Stimulated activated CD8-positive, alpha-beta memory T cell treated with anti-CD3 and anti-CD28 coated beads, Interleukin-4, amount 100 ng/mL, for 24 hours (primary cell): ENCODE measurements around the gene TMEM175.

Experiments used
- DNase-seq: peaks from one replicate; pipeline ENCODE4 v3.0.0-alpha.2; 2020; ENCODE audit warnings: low read depth

The TMEM175 gene

DNA sequence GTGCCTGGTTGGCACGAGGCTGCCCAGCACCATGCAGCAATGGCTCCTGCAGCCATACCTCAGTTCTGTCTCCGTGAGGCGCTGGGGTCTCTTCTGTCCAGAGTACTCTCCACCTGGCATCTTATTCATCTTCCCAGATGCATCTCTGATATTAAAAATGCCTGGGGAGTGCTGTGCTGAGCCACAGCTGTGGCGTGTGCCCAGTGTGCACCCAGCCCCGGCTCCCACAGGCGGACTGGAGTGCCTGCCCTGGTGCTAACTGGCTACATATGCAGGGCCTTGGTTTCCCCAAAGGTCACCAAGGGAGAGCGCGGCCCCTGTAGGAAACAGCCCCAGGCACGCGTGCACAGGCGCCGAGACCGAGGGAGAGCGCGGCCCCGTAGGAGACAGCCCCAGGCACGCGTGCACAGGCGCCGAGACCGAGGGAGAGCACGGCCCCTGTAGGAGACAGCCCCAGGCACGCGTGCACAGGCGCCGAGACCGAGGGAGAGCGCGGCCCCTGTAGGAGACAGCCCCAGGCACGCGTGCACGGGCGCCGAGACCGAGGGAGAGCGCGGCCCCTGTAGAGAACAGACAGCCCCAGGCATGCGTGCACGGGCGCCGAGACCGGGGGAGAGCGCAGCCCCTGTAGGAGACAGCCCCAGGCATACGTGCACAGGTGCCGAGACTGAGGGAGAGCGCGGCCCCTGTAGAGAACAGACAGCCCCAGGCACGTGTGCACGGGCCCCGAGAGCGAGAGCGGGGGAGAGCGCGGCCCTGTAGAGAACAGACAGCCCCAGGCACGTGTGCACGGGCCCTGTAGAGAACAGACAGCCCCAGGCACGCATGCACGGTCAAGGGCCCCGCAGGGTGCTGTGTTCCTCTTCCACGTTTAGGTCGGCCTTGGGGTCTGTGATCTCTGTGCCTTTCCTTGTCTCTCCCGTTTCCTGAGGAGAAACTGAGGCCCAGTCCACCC, 14.5 kb downstream of the TMEM175 start:
- no peak for DNase-seq

DNA sequence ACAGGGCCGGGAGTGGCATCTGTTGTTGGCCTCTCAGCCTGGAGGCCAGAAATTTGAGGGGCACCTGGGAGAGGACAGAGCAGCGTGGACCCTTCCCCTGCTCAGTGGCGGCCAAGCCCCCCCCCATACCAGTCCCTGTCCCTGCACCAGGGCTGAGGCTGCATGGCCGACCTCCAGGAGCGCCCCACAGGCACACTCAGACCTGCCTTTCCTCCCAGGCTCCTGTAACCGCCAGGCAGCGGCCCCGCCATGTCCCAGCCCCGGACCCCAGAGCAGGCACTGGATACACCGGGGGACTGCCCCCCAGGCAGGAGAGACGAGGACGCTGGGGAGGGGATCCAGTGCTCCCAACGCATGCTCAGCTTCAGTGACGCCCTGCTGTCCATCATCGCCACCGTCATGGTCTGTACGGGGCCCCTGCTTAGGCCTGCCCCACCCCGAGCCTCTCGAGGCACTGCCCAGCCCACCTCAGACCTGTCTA, 15.3 kb downstream of the TMEM175 start:
- no peak for DNase-seq

DNA sequence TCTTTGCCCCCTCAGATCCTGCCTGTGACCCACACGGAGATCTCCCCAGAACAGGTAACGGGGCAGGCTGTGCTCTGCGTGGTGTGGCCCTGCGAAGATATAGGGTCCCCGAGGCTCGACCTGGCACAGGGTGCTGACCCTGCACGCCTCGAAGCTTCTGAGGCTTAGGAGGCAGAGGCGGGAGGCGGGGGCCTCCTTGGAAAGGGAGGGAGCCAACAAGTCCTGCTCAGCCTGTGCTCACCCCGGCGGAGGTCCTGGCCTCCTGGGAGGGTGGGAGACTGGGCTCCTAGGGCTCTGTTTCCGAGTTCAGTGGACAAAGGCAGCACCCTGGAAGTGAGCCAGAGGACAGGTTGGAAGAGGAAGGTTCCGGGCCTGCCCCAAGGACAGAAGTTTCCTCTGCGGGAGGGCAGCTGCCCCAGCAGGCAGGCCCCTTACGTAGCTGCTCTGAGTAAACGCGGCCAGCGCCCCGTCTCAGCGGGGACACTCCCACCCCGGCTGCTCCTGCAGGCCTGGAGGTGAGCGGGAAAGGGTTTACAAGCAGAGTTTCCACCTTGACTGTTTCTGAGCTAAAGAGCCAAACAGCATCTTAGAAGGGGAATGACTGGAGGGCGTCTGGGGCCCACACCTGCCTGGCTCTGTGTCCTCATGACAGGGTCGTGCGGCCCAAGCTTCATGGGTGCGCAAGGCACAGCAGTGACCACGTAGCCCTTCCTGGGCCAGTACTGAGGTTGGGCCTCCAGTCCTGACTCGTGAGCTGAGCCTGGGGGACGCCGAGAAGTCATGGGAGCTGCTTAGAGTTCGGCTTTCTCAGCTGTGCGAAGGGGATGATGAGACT, 16.1 kb downstream of the TMEM175 start:
- no peak for DNase-seq

- no peak for DNase-seq
These were observed 16.7 kb downstream of the TMEM175 start for GRCh38 chr4:948936-949300.

GRCh38 chr4:949656-950055, 17.4 kb downstream of the TMEM175 start:
- no peak for DNase-seq

- no peak for DNase-seq
These were observed 18.1 kb downstream of the TMEM175 start for GRCh38 chr4:950136-951020.

DNA sequence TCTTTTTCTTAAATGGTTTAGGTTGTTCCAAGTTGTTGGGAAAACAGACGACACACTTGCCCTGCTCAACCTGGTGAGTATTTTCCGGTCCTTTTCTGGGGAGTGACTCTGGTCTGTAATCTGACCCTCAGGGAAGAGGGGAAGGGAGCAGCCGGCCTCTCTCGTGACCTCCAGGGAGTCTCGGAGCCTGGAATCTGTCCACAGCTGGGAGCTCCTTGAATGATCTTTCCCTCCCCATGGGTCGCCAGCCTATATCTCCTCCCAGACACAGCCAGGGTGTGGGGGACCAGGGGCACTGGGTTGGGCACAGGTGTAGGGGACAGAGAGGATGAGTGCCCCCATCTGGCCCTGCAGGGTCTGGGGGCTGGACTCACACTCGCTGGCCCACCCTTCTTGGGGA, 18.9 kb downstream of the TMEM175 start:
- no peak for DNase-seq

DNA sequence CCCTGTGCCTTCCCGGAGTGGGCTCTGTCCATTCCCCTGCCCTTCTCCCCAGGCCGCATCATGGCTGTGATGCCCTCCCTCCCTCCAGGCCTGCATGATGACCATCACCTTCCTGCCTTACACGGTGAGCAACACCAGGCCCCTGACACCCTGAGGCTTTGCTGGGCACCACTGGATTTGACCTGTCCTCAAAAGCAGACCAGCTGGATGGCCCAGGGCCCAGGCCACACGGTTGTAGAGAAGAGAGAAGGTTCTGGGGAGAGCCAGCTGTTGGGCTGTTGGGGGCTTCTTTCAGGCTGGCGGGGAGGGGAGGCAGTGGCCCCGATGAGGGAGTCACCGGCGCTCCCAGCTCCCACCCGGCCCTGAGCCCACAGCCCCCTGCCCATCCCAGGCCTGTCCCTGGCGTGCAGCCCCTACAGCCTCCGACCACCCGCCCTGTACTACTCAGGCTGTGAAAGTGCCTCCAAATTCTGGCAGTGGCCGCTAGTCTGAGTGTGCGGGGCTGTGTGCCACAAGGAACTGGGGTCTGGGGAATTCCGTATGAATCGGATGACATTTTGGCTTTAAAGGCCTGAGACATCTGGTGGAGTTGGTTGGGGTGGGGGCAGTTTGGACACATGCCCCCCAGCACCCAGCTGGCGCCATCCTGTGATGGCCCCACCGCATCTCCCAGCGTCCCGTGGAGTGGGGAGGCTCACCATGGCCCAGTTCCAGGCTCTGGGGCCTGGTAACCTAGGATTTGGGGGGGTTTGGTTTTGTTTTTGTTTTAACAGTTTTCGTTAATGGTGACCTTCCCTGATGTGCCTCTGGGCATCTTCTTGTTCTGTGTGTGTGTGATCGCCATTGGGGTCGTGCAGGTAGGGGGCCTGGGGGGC, 19.6 kb downstream of the TMEM175 start:
- no peak for DNase-seq

DNA sequence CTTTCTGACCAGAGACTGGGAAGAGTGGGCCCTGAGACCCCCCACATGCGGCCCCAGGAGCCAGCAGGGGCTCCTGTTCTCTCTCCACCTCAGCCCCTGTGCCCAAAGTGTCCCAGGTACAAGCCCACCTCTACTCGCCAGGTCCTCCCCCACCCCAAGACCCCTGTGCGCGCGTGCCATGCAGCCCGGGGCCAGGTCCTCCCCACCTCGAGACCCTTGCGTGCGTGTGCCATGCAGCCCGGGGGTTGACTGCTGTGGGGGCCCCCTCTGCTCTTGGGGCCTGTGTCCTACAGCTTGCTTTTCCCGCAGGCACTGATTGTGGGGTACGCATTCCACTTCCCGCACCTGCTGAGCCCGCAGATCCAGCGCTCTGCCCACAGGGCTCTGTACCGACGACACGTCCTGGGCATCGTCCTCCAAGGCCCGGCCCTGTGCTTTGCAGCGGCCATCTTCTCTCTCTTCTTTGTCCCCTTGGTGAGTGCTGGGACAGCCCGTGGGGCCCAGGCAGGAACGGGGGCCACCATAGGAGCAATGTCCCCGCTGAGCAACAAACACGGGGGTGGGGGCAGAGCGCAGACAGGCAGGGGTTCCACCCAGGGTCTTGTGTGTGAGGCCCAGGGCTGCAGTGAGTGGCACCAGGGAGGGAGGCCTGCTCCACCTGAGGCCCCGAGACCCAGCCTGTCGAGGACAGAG, 20.8 kb downstream of the TMEM175 start:
- DNase-seq: no peak

- no peak for DNase-seq
These were observed 21.3 kb downstream of the TMEM175 start for GRCh38 chr4:953574-953915.

GRCh38 chr4:954211-955020, 22.2 kb downstream of the TMEM175 start:
- DNase-seq: no peak

GRCh38 chr4:955161-955921, 23.1 kb downstream of the TMEM175 start:
- DNase-seq: no peak

- DNase-seq: no peak
These were observed 23.7 kb downstream of the TMEM175 start for GRCh38 chr4:955931-956381.

DNA sequence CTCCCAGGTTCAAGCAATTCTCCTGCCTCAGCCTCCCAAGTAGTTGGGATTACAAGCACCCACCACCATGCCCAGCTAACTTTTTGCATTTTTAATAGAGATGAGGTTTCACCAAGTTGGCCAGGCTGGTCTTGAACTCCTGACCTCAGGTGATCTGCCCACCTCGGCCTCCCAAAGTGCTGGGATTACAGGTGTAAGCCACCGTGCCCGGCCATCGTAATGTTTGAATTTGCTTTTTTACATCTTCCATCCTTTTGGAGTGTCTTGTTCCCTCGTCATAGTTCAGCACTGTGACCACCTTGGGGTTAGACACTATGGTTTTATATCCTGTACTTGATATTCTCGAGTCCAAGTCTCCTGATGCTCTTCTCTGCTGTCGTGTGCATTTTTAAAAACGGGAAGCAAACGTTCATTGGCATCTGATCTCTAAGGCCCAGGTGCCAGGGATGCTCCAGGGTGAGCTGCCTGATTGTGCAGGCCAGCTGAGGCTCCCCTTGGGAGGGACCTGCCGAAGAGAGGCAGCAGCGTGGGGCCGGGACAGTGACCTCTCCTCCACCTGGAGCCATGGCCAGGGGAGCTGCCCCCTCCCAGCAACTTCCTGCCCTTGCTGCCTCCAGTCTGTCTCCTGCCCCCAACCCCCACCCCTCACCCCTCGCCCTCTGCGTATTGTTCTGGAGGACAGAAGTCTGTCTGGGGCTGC, 24.4 kb downstream of the TMEM175 start:
- no peak for DNase-seq

DNA sequence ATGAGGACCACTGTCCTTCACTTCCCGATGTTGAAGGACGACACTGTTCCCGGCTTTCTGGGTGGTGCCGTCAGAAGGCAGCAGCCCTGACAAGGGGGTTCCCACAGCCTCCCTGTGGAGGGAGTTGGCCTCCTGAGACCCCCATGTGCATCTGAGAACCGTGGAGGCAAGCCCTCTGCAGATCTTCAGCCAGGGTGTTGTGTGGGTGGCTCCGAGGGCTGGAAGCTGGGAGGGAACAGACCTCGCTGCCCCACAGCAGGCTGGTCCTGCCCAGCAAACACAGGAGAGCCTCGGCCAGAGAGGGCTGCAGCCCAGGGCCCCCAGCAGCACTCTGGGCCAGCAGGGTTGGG, 24.9 kb downstream of the TMEM175 start:
- DNase-seq: no peak

- DNase-seq: no peak
These were observed 25.5 kb downstream of the TMEM175 start for GRCh38 chr4:957581-958313.

DNA sequence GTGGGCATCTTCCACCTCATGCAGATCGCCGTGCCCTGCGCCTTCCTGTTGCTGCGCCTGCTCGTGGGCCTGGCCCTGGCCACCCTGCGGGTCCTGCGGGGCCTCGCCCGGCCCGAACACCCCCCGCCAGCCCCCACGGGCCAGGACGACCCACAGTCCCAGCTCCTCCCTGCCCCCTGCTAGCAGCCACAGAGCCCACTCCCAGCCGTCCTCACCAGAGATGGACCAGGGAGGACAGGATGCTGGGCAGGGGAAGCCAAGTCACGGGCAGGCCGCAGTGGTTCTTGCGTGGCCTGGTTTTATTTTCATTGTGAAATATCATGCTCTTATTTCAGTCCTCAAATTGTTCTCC, 26.0 kb downstream of the TMEM175 start:
- DNase-seq: no peak
